HUDEP-2 (cell line): Measurements from ENCODE around the gene CCDC148.

Experiments used
- DNase-seq, 76 experiments: peaks; one replicate each; lab custom pipeline; 2025; ENCODE audit not compliant: unreplicated experiment in 76 of 76; lab: John Stamatoyannopoulos, UW

CCDC148 gene

DNA sequence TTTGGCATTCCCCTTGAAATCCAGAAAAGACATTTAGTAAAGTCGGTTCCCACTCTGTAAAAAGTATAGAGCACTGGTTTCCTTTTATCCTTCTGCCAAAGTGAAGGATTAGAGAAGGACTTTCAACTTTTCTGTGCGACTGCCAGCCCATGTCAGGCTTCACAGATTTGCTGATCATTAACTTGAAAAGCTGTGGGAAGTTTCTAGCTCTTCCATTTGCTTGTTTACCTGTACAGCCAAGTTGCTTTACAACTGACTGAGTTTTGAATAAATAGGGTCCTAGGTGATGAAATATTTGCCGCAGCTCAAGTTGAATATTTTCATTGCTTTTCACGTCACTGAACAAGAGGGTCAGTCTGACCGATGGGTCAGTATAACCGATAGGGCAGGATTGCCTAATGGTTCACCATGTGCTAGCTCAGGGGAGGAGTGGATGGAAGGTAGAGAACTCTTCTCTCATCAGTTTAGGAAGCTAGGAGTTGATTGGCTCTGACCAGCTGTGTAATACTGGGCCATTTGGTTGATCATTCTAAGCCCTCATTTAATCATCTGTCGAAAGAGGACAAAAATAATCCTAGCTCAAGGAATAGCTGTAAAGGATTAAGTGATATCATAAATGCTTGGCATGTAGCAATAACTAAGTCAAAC is 324.5 kb downstream of the CCDC148 start:
- DNase-seq = no peak

DNA sequence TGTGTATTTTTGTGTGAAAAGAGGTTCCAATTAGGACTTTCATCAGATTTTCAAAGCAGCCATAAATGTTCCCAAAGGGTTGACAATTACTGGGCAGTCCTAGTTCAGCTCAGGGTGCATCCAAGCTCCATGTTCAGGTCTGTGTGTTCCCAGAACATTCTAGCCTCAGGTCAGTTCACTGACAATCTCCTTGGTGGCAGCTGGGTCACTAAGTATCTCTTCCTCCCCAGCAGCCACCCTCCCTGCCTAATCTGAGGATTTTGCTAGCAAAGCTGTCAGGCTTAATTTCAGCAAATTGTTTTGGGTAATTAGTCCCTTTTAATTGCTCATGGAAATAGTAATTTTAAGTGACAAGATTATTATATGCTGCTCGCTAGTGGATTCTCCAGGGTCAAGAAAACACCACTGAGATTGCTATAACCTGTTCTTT is 325.1 kb downstream of the CCDC148 start:
- no peak for DNase-seq

DNA sequence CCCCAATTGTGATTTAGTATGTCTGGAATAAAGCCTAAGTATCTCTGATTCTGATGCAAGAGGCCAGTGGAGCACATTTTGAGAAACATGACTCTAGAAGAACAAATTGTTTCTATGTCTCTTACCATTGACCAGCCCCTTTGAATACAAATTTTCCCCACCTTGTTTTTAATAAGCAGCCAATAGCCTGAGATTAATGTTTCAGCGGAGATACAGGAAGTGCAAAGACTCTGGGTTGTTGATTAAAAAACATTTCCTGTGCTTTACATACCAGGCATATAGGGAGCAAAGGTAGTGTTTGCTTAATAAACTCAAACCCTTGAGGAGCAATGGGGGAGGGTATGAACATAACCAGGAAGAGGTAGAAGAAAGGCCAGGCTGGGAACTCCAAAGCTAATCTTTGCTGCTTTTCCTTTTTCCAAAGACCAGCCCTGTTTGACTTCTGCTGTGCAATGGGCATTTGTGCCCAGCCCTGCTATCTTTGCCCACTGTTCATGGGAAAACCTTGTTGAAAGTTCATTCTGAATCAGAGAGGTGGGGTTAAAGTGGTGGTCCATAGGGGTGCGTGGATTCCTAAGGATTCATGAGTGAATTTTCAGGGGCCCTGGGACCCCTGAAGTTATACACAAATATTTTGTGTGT is 325.6 kb downstream of the CCDC148 start:
- no peak for DNase-seq

DNA sequence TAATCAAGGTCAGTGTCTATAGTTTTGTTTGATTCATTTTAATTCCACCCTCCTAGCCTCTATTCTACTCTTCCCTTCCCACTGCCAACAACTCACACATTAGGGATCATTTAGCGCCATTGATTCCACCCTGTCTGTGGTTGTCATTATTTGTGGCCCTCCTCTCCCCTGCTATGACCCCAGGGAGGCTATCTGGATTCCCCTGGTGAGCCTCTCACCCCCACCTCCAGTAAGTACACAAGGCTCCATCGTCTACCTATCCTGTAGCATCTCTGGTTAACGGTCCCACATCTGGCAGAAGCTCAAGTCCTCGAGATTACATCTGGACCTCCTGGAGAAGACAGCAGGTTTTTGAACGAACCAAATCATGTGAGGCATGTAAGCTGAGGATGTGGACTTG is 327.5 kb downstream of the CCDC148 start:
- no peak for DNase-seq

DNA sequence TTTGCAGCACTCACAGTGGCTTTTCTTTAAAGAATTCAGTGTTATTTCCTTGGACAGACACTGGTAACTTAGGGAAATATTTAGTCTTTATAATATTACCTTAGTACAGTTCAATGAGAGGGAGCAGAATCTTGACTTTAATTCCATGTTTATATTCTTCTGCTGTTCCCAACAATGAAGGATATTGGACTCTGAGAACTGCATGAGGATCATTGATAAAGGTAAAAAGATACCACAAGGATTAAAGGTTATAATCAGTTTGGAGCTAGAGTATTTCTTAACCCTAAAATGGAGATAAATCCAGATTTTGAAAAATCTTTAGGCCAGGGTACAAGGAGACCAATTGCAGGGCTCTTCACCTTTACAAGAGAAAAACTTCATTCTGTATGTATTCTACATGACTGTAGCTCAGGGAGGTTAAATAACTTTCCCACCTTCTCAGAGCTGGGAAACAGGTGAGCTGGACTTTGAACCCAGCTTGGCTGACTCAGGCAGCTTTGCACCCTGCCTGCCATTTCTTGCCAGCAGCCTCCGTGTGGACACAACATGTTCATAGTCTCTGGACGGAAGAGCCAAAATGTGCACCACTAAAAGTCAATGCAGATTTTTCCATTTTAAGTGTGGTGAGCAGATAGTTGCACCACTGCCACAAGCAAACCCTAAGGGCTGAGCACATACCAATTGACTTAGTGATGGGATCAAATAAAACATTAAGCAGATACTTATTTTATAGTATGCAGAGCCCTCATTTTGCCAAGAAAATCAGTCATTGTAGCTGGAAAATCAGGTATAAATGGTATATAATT is 328.2 kb downstream of the CCDC148 start:
- DNase-seq = no peak

DNA sequence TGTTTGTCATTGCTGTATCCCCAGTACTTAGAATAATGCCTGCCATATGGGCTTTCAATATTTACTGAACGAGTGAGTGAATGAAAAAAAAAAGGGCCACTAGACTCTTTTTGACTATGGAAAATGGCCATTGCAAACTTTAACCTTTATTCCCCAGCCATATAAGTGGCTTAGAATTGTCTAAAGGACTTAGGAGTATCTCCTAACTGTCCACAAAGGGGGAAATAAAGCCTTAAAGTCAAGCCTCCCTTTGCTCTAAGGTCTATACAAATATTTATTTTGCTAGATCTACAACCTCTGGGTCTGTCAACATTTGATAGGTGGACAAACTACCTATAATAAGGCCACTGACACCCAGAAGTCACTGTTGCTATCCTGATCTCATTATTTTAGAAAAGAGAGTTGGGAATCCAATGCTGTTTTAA is 329.2 kb downstream of the CCDC148 start:
- no peak for DNase-seq

DNA sequence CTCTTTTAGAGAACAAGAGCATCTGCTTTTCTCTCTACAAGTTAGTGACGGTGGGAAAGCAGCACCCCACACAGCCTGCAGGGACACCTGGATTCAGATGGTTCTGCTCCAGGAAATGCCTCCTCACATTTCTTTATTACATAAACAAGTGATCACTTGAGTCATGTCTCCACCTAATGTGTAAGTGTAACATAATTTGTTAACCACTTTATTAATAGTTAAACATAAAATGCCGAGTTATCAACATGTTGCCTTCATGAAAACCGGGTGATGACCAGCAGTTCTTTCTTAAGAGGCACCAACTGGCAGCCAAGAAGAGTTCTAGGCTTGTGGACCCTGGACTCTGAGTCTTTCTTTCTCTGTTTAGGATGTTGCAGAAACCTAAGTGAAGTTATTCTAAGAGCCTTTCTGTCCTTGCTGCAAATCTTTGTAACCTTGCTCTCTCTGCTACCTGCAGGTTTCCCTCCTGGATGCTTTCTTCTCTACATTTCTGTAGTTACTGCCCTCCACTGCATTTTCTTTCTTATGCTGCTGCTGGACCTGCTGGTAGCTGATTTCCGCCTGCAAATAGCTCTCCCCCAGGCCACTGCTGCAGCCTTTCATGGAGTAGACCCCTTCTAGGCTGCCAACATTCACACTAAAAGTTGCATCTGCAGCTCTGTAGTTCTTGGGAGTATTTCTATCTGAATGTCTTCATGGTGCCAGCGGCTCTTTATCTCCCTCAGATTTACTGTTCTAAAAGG is 330.6 kb downstream of the CCDC148 start:
- DNase-seq = no peak

DNA sequence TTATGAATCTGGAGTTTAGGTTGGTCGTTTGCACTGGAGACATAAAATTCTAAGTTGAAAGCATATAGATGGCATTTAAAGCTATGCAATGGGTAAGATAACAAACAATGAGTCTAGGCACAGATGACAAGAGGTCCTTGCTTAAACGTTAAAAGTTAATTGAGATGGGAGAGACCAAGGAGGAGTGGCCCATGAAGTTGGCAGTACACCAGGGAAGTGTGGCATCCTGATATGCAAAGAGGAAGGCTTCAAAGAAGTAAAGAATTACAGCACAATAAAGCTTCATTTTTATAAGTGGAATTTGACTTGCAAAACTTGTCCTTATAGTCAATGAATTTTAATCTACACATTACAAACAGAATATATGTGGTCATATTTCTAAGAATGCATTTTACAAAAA is 331.7 kb downstream of the CCDC148 start:
- no peak for DNase-seq
